Measurements from ENCODE around the gene TBC1D5.
A peak's percentile ranks its signal among the peaks of the same experiment; 100 is the strongest.
"Not testable (repeated sequence)": the region's sequence is repeated elsewhere in the genome, so short reads cannot be mapped to it uniquely, and the experiment has no call there.

Gene TBC1D5

GRCh38 chr3:17735362-17735761 lies 7.1 kb downstream of the TBC1D5 start:
- H3K14ac ChIP-seq (ENCODE audit: low read length in 2 of 2); H3K4me1 ChIP-seq (ENCODE audit: control insufficient read depth, insufficient read depth, low read depth, low read length); H3K36me3 ChIP-seq (ENCODE audit: control insufficient read depth in 1 of 2, insufficient read depth in 2 of 2, low read depth in 1 of 2, low read length in 2 of 2); DNase-seq; H3K4ac ChIP-seq (ENCODE audit: low read depth in 1 of 2, low read length in 2 of 2); H3K9ac ChIP-seq (ENCODE audit: low read length); H2AFZ ChIP-seq (ENCODE audit: low read depth, low read length); H4K91ac ChIP-seq (ENCODE audit: low read length); H2BK5ac ChIP-seq (ENCODE audit: low read depth, low read length, poor library complexity, severe bottlenecking); H4K8ac ChIP-seq (ENCODE audit: low read length); H3K23ac ChIP-seq (ENCODE audit: low read length in 2 of 2); H3K4me2 ChIP-seq (ENCODE audit: low read length, poor library complexity, severe bottlenecking); H3K27ac ChIP-seq (ENCODE audit: low read length, poor library complexity, severe bottlenecking); H2BK120ac ChIP-seq (ENCODE audit: low read depth, low read length); H2BK15ac ChIP-seq (ENCODE audit: low read depth, poor library complexity, severe bottlenecking); H3K27me3 ChIP-seq (ENCODE audit: control insufficient read depth in 1 of 2, insufficient read depth in 1 of 2, low read length in 2 of 2); H3K9me3 ChIP-seq (ENCODE audit: control insufficient read depth, low read length); H2AK5ac ChIP-seq (ENCODE audit: low read length, severe bottlenecking); H3K4me3 ChIP-seq (ENCODE audit: insufficient read depth in 1 of 2, low read depth in 1 of 2, low read length in 2 of 2): not testable (repeated sequence)
- Histone ChIP-seq H3K79me1 (replicated peaks; ENCODE audit: low read length, poor library complexity, severe bottlenecking) (peaks cover 19% of the 10 kb centered on the region), H2BK12ac (ENCODE audit: low read length in 2 of 2) (peak overlapping the region in 1 of 2 experiments; percentile 52), H3K18ac (ENCODE audit: low read depth in 1 of 2, low read length in 2 of 2) (peak overlapping the region in 1 of 2 experiments; percentile 8)
- 98% methylated on average over 7 of the region's 7 CpGs for WGBS

DNA sequence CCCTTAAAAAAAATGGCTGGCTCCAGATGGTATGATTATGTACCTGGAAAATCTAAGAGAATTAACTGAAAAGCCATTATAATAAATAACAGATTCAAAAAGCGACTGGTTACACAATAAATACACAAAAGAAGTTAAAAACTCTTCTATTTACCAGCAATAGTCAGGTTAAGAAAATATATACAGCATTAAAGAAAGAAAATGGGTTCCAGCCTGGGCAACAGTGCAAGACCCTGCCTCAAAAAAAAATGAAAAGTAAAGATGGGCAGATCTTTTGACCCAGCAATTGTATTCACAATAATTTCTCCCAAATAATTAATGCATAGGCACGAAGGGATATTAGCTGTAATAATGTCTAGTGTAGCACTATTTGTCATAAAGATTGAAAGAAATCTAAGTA lies 8.7 kb downstream of the TBC1D5 start:
- no CpG with 5 or more reads among the region's 2 CpGs for WGBS
- no peak overlapping the region for H2BK120ac ChIP-seq (ENCODE audit: low read depth, low read length)
- no peak overlapping the region for H2AFZ ChIP-seq (ENCODE audit: low read depth, low read length)

GRCh38 chr3:17733215-17733614 lies 9.2 kb downstream of the TBC1D5 start:
- no peak overlapping the region for H3K27ac ChIP-seq (ENCODE audit: low read length, poor library complexity, severe bottlenecking)
- 100% methylated on average over 2 of the region's 3 CpGs for WGBS
- no peak overlapping the region for H3K4me2 ChIP-seq (ENCODE audit: low read length, poor library complexity, severe bottlenecking)
- no peak overlapping the region for H3K14ac ChIP-seq (ENCODE audit: low read length in 2 of 2)
- no peak overlapping the region for H2BK15ac ChIP-seq (ENCODE audit: low read depth, poor library complexity, severe bottlenecking)
- peaks cover 14% of the 10 kb centered on the region for H3K79me1 ChIP-seq (replicated peaks; ENCODE audit: low read length, poor library complexity, severe bottlenecking)
- H2AK5ac ChIP-seq (ENCODE audit: low read length, severe bottlenecking), result no peak overlapping the region
- no peak overlapping the region for H3K4me3 ChIP-seq (ENCODE audit: insufficient read depth in 1 of 2, low read depth in 1 of 2, low read length in 2 of 2)
- no peak overlapping the region for H3K18ac ChIP-seq (ENCODE audit: low read depth in 1 of 2, low read length in 2 of 2)
- peaks cover 3 to 5% of the 10 kb centered on the region in 2 experiments for H3K36me3 ChIP-seq (ENCODE audit: control insufficient read depth in 1 of 2, insufficient read depth in 2 of 2, low read depth in 1 of 2, low read length in 2 of 2)
- no peaks in the 10 kb centered on the region for H3K9me3 ChIP-seq (ENCODE audit: control insufficient read depth, low read length)
- H2BK5ac ChIP-seq (ENCODE audit: low read depth, low read length, poor library complexity, severe bottlenecking), result no peak overlapping the region
- H3K27me3 ChIP-seq (ENCODE audit: control insufficient read depth in 1 of 2, insufficient read depth in 1 of 2, low read length in 2 of 2), result no peaks in the 10 kb centered on the region
- H4K91ac ChIP-seq (ENCODE audit: low read length), result no peak overlapping the region
- no peak overlapping the region for H4K8ac ChIP-seq (ENCODE audit: low read length)
- H3K9ac ChIP-seq (ENCODE audit: low read length), result no peak overlapping the region
- H2BK12ac ChIP-seq (ENCODE audit: low read length in 2 of 2), result no peak overlapping the region
- H3K23ac ChIP-seq (ENCODE audit: low read length in 2 of 2), result no peak overlapping the region
- no peak overlapping the region for H2BK120ac ChIP-seq (ENCODE audit: low read depth, low read length)
- no peak overlapping the region for H2AFZ ChIP-seq (ENCODE audit: low read depth, low read length)
- no peaks in the 10 kb centered on the region for H3K4me1 ChIP-seq (ENCODE audit: control insufficient read depth, insufficient read depth, low read depth, low read length)
- H3K4ac ChIP-seq (ENCODE audit: low read depth in 1 of 2, low read length in 2 of 2), result no peak overlapping the region
- no peak for DNase-seq

More for the DNA sequence above, 8.7 kb downstream of the TBC1D5 start:
- no peak overlapping the region for H3K4me2 ChIP-seq (ENCODE audit: low read length, poor library complexity, severe bottlenecking)
- no peak overlapping the region for H3K23ac ChIP-seq (ENCODE audit: low read length in 2 of 2)
- H3K36me3 ChIP-seq (ENCODE audit: control insufficient read depth in 1 of 2, insufficient read depth in 2 of 2, low read depth in 1 of 2, low read length in 2 of 2), result peaks cover 3 to 5% of the 10 kb centered on the region in 2 experiments
- no peaks in the 10 kb centered on the region for H3K27me3 ChIP-seq (ENCODE audit: control insufficient read depth in 1 of 2, insufficient read depth in 1 of 2, low read length in 2 of 2)
- H3K9ac ChIP-seq (ENCODE audit: low read length), result no peak overlapping the region
- H2BK15ac ChIP-seq (ENCODE audit: low read depth, poor library complexity, severe bottlenecking), result no peak overlapping the region
- H4K8ac ChIP-seq (ENCODE audit: low read length), result no peak overlapping the region
- DNase-seq, result no peak
- H2AK5ac ChIP-seq (ENCODE audit: low read length, severe bottlenecking), result no peak overlapping the region
- H2BK12ac ChIP-seq (ENCODE audit: low read length in 2 of 2), result no peak overlapping the region
- no peaks in the 10 kb centered on the region for H3K4me1 ChIP-seq (ENCODE audit: control insufficient read depth, insufficient read depth, low read depth, low read length)
- H3K79me1 ChIP-seq (replicated peaks; ENCODE audit: low read length, poor library complexity, severe bottlenecking), result peaks cover 16% of the 10 kb centered on the region
- no peak overlapping the region for H2BK5ac ChIP-seq (ENCODE audit: low read depth, low read length, poor library complexity, severe bottlenecking)
- H3K27ac ChIP-seq (ENCODE audit: low read length, poor library complexity, severe bottlenecking), result no peak overlapping the region
- no peaks in the 10 kb centered on the region for H3K9me3 ChIP-seq (ENCODE audit: control insufficient read depth, low read length)
- H3K4me3 ChIP-seq (ENCODE audit: insufficient read depth in 1 of 2, low read depth in 1 of 2, low read length in 2 of 2), result no peak overlapping the region
- H4K91ac ChIP-seq (ENCODE audit: low read length), result no peak overlapping the region
- H3K14ac ChIP-seq (ENCODE audit: low read length in 2 of 2), result no peak overlapping the region
- no peak overlapping the region for H3K4ac ChIP-seq (ENCODE audit: low read depth in 1 of 2, low read length in 2 of 2)
- no peak overlapping the region for H3K18ac ChIP-seq (ENCODE audit: low read depth in 1 of 2, low read length in 2 of 2)

DNA sequence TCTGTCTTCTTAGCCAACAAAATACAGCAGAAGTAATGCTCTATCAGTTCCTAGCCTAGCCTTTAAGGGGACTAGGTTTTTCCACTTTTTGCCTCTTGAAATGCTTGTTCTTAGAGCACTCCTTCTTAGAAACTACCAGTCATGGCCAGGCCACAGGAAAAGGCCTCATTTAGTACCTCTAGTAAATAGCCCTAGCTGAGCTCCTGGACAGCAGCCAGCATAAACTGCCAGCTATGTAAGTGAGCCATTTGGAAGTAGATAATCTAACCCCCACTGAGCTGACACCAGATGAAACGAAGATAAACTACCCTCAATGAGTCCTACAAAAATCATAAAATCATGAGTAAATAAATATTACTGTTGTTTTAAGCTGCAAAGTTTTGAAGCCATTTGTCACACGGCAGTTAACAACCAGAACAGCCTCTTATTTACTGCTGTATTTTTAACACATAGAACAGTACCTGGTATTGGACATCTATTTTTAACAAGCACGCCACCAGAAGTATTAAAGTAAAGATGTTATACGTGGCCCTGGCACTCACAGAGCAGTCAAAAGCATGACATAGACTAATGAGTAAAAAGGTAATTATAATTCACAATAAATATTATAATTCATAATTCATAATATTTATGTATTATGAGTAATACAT lies 12.0 kb downstream of the TBC1D5 start:
- H3K14ac ChIP-seq (ENCODE audit: low read length in 2 of 2), result no peak overlapping the region
- no peaks in the 10 kb centered on the region for H3K27me3 ChIP-seq (ENCODE audit: control insufficient read depth in 1 of 2, insufficient read depth in 1 of 2, low read length in 2 of 2)
- H3K4ac ChIP-seq (ENCODE audit: low read depth in 1 of 2, low read length in 2 of 2), result no peak overlapping the region
- H3K27ac ChIP-seq (ENCODE audit: low read length, poor library complexity, severe bottlenecking), result no peak overlapping the region
- H3K23ac ChIP-seq (ENCODE audit: low read length in 2 of 2), result no peak overlapping the region
- peaks cover 3 to 22% of the 10 kb centered on the region in 2 experiments for H3K36me3 ChIP-seq (ENCODE audit: control insufficient read depth in 1 of 2, insufficient read depth in 2 of 2, low read depth in 1 of 2, low read length in 2 of 2)
- no peak overlapping the region for H4K91ac ChIP-seq (ENCODE audit: low read length)
- DNase-seq, result peak; percentile 15
- H3K4me3 ChIP-seq (ENCODE audit: insufficient read depth in 1 of 2, low read depth in 1 of 2, low read length in 2 of 2), result no peak overlapping the region
- no peak overlapping the region for H2BK15ac ChIP-seq (ENCODE audit: low read depth, poor library complexity, severe bottlenecking)
- H3K9me3 ChIP-seq (ENCODE audit: control insufficient read depth, low read length), result peaks cover 15% of the 10 kb centered on the region
- no peaks in the 10 kb centered on the region for H3K4me1 ChIP-seq (ENCODE audit: control insufficient read depth, insufficient read depth, low read depth, low read length)
- H3K79me1 ChIP-seq (replicated peaks; ENCODE audit: low read length, poor library complexity, severe bottlenecking), result peaks cover 7% of the 10 kb centered on the region
- WGBS, result no CpG with 5 or more reads among the region's 4 CpGs
- no peak overlapping the region for H2BK5ac ChIP-seq (ENCODE audit: low read depth, low read length, poor library complexity, severe bottlenecking)
- no peak overlapping the region for H3K18ac ChIP-seq (ENCODE audit: low read depth in 1 of 2, low read length in 2 of 2)
- H4K8ac ChIP-seq (ENCODE audit: low read length), result no peak overlapping the region
- no peak overlapping the region for H3K9ac ChIP-seq (ENCODE audit: low read length)
- no peak overlapping the region for H2AK5ac ChIP-seq (ENCODE audit: low read length, severe bottlenecking)
- no peak overlapping the region for H2AFZ ChIP-seq (ENCODE audit: low read depth, low read length)
- H2BK120ac ChIP-seq (ENCODE audit: low read depth, low read length), result no peak overlapping the region
- H2BK12ac ChIP-seq (ENCODE audit: low read length in 2 of 2), result no peak overlapping the region
- H3K4me2 ChIP-seq (ENCODE audit: low read length, poor library complexity, severe bottlenecking), result no peak overlapping the region

Measured in mesenchymal stem cell (in vitro differentiated cells and primary cell).